MM.1S (cell line): Measurements from ENCODE around the gene SYTL2.

Source experiments
- EZH2 ChIP-seq: fragments of 300-600 bp; sonication (generic); optimal IDR thresholded peaks from 2 replicates; pipeline ENCODE3; 2017; ENCODE audit warnings: low read depth, mild to moderate bottlenecking, antibody characterized with exemption, low read length, mixed read lengths
- EZH2phosphoT487 ChIP-seq: fragments of 300-600 bp; sonication (generic); IDR thresholded peaks from 2 replicates; pipeline ENCODE4 v1.6.1; 2018; ENCODE audit warnings: antibody characterized with exemption, low read length
- TF ChIP-seq, protein P1 (sequence below): fragments of 300-600 bp; sonication (generic); IDR thresholded peaks from 2 replicates; pipeline ENCODE4 v1.5.1; 2016; ENCODE audit warnings: antibody characterized with exemption, low read length, mixed read lengths

DNA sequence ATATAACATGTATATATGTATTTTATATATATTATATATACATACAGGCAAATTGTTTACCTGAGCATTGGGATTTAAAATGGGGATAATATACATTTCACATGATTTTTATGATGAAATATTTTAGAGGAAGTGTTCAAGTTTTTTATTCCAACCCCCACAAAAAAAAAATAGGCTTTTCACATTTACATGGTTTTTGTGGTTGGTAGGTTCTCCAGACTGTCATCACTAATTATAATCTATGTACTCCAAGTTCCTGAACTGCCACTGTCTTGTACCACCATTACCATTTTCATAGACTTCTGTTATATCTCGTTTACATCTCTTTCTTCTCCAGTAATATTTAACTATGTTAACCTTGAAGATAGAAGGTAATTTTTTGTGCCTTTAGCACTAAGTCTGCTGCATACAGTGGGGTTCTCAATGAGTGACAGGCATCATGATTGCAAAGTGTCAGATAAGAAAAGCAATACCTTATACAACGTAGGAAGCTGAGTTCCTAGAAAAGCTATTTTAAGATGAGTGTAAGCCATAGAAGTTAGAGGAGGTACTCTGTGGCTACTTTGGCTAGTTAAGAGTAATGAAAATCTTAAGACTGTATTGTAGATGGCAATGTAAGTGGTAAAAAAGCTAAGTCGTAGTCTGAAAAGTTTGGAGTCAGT, 158.0 kb downstream of the SYTL2 start:
- TF ChIP-seq, protein P1, sequence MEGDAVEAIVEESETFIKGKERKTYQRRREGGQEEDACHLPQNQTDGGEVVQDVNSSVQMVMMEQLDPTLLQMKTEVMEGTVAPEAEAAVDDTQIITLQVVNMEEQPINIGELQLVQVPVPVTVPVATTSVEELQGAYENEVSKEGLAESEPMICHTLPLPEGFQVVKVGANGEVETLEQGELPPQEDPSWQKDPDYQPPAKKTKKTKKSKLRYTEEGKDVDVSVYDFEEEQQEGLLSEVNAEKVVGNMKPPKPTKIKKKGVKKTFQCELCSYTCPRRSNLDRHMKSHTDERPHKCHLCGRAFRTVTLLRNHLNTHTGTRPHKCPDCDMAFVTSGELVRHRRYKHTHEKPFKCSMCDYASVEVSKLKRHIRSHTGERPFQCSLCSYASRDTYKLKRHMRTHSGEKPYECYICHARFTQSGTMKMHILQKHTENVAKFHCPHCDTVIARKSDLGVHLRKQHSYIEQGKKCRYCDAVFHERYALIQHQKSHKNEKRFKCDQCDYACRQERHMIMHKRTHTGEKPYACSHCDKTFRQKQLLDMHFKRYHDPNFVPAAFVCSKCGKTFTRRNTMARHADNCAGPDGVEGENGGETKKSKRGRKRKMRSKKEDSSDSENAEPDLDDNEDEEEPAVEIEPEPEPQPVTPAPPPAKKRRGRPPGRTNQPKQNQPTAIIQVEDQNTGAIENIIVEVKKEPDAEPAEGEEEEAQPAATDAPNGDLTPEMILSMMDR: no peak
- no peak for TF ChIP-seq EZH2
- no peak for TF ChIP-seq EZH2phosphoT487
